Epithelial cell of proximal tubule (primary cell): ENCODE results near the gene EPAS1. TPM values are rescaled to one million over a fixed set of nuclear protein-coding genes. Genes with fewer than 3 reads are reported as not detected.

Source experiments
- DNase-seq: peaks from one replicate; pipeline ENCODE4 v3.0.0-alpha.2; 2011; ENCODE audit warnings: low read depth
- H3K4me3 ChIP-seq: 2 replicates; pipeline ENCODE4 v1.5.1; 2011; ENCODE audit warnings: low read depth, mild to moderate bottlenecking, low read length
- total RNA-seq: library from RNA; depleted of rRNA; stranded (reverse); fragments of >200 nt; gene quantifications from 2 replicates; pipeline ENCODE4 v1.2.3, GENCODE V29; 2015
- TF ChIP-seq, protein P1 (sequence below): conservative IDR thresholded peaks from 2 replicates; pipeline ENCODE4 v1.5.1; 2012; ENCODE audit warnings: low read depth, mild to moderate bottlenecking, low read length

EPAS1 gene
- total RNA-seq, 1 donor from 2014 or later = 33.8 TPM

GRCh38 chr2:46306330-46306751, 9.1 kb downstream of the EPAS1 start:
- no peak overlapping the region for H3K4me3 ChIP-seq
- peak; percentile 92 for DNase-seq
- TF ChIP-seq, protein P1, sequence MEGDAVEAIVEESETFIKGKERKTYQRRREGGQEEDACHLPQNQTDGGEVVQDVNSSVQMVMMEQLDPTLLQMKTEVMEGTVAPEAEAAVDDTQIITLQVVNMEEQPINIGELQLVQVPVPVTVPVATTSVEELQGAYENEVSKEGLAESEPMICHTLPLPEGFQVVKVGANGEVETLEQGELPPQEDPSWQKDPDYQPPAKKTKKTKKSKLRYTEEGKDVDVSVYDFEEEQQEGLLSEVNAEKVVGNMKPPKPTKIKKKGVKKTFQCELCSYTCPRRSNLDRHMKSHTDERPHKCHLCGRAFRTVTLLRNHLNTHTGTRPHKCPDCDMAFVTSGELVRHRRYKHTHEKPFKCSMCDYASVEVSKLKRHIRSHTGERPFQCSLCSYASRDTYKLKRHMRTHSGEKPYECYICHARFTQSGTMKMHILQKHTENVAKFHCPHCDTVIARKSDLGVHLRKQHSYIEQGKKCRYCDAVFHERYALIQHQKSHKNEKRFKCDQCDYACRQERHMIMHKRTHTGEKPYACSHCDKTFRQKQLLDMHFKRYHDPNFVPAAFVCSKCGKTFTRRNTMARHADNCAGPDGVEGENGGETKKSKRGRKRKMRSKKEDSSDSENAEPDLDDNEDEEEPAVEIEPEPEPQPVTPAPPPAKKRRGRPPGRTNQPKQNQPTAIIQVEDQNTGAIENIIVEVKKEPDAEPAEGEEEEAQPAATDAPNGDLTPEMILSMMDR = no peak

DNA sequence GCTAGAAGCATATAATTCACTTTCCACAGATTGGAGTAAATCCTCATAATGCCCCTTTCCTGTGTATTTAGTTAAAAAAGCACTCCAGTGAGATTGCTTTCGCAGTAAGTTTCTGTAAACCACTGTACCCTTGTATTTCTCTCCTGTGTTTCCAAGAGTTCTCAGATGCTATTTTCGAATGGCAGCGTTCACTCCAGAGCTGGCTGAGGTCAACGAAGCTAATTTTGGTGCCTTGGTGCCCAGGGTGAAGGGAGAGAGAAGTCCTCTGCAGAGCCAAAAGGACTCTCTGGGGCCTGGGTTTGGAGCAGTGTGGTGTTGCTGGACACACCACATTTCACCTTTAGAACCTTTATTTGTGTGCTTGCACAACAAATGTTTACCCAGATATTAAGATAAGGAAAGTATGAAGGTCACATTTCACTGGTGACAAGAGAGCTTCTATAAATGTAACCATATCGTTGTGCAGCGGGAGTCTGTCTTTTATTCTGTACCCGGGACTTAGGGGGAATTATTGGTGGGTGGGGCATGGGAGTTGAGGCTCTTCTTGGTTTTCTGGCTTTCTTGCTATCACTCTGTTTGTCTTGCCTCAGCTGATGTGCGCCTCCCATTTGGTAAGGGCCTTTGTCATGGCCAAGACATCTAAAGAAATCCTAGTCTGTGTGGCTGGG, 9.9 kb downstream of the EPAS1 start:
- TF ChIP-seq, protein P1 = no peak
- DNase-seq = no peak
- H3K4me3 ChIP-seq = no peak overlapping the region

GRCh38 chr2:46308081-46308480, 10.9 kb downstream of the EPAS1 start:
- H3K4me3 ChIP-seq = no peak overlapping the region
- DNase-seq = no peak
- TF ChIP-seq, protein P1 = no peak

GRCh38 chr2:46308629-46309028, 11.4 kb downstream of the EPAS1 start:
- no peak overlapping the region for H3K4me3 ChIP-seq
- TF ChIP-seq, protein P1 = no peak
- no peak for DNase-seq

DNA sequence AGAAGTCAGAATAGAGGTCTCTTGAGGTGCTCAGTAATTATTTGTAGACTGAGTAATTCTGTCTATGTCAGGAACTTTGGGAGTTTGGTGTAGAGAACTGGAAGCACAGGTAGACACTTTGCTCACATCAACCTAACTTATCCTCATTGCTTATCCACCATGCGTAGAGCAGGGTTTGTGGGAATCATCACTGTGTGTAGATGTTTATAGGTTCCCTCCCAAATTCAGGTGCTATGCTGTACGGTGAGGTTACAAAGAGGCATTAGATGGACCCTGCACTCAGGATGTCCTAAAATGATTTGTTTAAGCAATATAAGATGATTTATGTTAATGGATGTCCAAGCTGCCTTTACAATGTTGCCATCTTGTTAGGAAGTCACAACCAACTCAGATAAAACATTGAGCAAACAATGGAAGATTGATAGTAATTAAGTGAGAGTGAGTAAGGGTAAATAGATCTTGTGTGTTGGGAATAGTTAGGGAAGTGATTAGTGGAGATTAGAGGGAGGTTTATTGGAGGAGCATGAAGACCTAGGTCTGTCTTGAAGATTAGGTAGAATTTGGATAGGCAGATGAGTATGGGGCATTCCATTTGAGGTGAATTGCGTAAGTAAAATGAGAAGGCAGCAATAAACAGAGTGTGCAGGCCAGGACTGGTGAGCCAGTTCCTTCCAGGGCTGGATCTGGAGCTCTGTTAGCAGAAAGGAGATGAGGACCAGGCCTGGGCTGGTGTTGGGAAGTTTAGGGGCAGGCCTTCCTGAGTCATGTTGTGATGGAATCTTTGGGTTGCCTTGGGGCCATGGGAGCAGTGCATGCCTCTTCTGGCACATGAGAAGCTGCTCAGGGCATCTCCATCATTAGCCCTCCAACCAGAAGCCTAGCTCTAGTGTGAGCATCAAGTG, 12.1 kb downstream of the EPAS1 start:
- TF ChIP-seq, protein P1 = no peak
- H3K4me3 ChIP-seq = no peak overlapping the region
- no peak for DNase-seq

DNA sequence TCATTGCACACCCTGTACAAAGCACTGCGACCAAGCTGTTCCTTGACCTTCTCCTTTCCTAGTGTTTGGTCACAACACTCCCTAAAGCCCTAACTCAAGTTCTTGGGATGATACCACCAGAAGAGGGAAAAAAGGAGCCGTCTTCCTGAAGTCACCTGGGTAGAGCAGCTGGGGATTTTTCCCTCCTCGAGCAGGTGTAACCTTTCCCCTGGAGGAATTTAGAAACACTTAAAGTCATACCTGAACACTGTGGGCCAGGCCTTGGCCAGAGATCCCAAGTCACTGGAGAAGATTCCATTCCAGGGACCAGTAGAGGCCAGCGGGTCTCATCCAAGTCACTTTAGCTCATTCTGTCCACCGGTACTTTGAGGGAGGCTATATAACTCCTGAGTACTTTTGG, 13.2 kb downstream of the EPAS1 start:
- H3K4me3 ChIP-seq = no peak overlapping the region
- no peak for DNase-seq
- TF ChIP-seq, protein P1 = no peak
